HepG2 (cell line): ENCODE data around the gene ATPAF2. TPM values are rescaled to one million over a fixed set of nuclear protein-coding genes. Genes with fewer than 3 reads are reported as not detected.

Source experiments
- DZIP1 ChIP-seq: sonication (generic); formaldehyde crosslinking; IDR thresholded peaks from 2 replicates; pipeline ENCODE4 v1.5.0; 2020; ENCODE audit warnings: mild to moderate bottlenecking, missing genetic modification reagents
- FOXA3 ChIP-seq: IDR thresholded peaks from 2 replicates; pipeline ENCODE4 v1.6.1; 2016; ENCODE audit warnings: missing genetic modification reagents, missing compliant biosample characterization
- JDP2 ChIP-seq: sonication (generic); formaldehyde crosslinking; IDR thresholded peaks from 2 replicates; pipeline ENCODE4 v1.8.1; 2022; ENCODE audit warnings: missing genetic modification reagents, borderline replicate concordance
- MED1 ChIP-seq: sonication (generic); formaldehyde crosslinking; IDR thresholded peaks from 2 replicates; pipeline ENCODE4 v1.4.0; 2020; ENCODE audit warnings: missing genetic modification reagents
- NFE2 ChIP-seq: sonication (generic); formaldehyde crosslinking; IDR thresholded peaks from 2 replicates; pipeline ENCODE4 v1.4.0; 2020; ENCODE audit warnings: missing genetic modification reagents
- ZMYM2 ChIP-seq: sonication (generic); formaldehyde crosslinking; IDR thresholded peaks from 2 replicates; pipeline ENCODE4 v1.8.0; 2022; ENCODE audit warnings: mild to moderate bottlenecking, missing genetic modification reagents
- ZNF639 ChIP-seq: conservative IDR thresholded peaks from 2 replicates; pipeline ENCODE4 v1.6.1; 2018; ENCODE audit warnings: missing genetic modification reagents
- ZNF850 ChIP-seq: sonication (generic); formaldehyde crosslinking; conservative IDR thresholded peaks from 2 replicates; pipeline ENCODE4 v1.9.0; 2021; ENCODE audit warnings: mild to moderate bottlenecking, missing genetic modification reagents
- polyA plus RNA-seq, 8 experiments: library from polyadenylated mRNA; depleted of rRNA in 3 of 8; stranded (reverse) in 7 of 8; unstranded in 1 of 8; fragments of >200 nt; fragmentation: Illumina TruSeq in 4 of 8; extraction: Trizol in 4 of 8; gene quantifications; 2 replicates each; pipeline versions ENCODE4 v1.2.1 to v1.2.3, GENCODE V29; 2011 to 2016; ENCODE audit warnings: low read depth in 4 of 8, missing spikeins in 1 of 8, mixed read lengths in 1 of 8; ENCODE audit not compliant: insufficient read depth in 1 of 8
- total RNA-seq, 5 experiments: library from RNA; depleted of rRNA; stranded (reverse); fragments of >200 nt; fragmentation: Illumina TruSeq; extraction: Trizol; gene quantifications; 2 replicates each; pipeline ENCODE4 v1.2.3, GENCODE V29; 2016; ENCODE audit warnings: low read depth in 1 of 5
- TF ChIP-seq, protein P1 (sequence below): IDR thresholded peaks from 2 replicates; pipeline ENCODE4 v1.6.1; 2016; ENCODE audit warnings: missing compliant biosample characterization, missing genetic modification reagents, borderline replicate concordance
- TF ChIP-seq, protein P2 (sequence below): sonication (generic); formaldehyde crosslinking; IDR thresholded peaks from 2 replicates; pipeline ENCODE4 v1.4.0; 2020; ENCODE audit warnings: missing genetic modification reagents
- TF ChIP-seq, protein P3 (sequence below): sonication (generic); formaldehyde crosslinking; IDR thresholded peaks from 2 replicates; pipeline ENCODE4 v1.4.0; 2020; ENCODE audit warnings: missing genetic modification reagents
- TF ChIP-seq, protein P4 (sequence below): sonication (generic); formaldehyde crosslinking; IDR thresholded peaks from 2 replicates; pipeline ENCODE4 v1.4.0; 2020; ENCODE audit warnings: missing genetic modification reagents, borderline replicate concordance
- TF ChIP-seq, protein P5 (sequence below): sonication (generic); formaldehyde crosslinking; IDR thresholded peaks from 2 replicates; pipeline ENCODE4 v1.5.0; 2020; ENCODE audit warnings: missing genetic modification reagents

Gene ATPAF2
- total and polyA plus RNA-seq, 2 of the 13 experiments (the other 11 are each of a cell fraction or from before 2014, with no cell fraction given) = 15.0 to 16.5 TPM

DNA sequence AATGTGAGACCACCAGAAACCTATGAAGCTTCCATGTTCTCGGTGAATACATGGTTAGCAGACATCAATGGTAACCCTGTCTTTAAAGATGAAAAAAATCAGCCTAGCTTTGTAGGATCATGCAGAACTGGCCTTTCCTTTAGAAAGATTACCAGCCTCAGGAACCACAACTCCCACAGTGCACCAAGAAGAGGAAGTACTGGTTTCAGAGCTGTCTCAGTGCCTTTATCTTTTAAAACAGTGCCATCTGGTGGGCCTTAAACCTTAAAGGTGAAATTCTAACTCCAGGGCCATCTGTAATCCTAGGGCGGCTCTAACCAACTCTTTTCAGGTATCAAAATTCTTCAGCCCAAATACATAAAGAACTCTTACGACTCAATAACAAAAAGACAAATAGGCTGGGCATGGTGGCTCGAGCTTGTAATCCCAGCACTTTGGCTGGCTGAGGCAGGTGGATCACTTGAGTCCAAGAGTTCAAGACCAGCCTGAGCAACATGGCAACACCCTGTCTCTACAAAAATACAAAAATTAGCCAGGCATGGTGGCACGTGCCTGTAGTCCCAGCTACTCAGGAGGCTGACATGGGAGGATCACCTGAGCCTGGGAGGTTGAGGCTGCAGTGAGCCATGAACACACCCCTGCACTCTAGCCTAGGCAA, 5.4 kb downstream of the ATPAF2 start (continued):
- no peak for TF ChIP-seq MED1 (CRISPR knock-in tag)
- TF ChIP-seq, protein P1, sequence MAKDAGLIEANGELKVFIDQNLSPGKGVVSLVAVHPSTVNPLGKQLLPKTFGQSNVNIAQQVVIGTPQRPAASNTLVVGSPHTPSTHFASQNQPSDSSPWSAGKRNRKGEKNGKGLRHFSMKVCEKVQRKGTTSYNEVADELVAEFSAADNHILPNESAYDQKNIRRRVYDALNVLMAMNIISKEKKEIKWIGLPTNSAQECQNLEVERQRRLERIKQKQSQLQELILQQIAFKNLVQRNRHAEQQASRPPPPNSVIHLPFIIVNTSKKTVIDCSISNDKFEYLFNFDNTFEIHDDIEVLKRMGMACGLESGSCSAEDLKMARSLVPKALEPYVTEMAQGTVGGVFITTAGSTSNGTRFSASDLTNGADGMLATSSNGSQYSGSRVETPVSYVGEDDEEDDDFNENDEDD (CRISPR knock-in tag) = no peak
- TF ChIP-seq, protein P2, sequence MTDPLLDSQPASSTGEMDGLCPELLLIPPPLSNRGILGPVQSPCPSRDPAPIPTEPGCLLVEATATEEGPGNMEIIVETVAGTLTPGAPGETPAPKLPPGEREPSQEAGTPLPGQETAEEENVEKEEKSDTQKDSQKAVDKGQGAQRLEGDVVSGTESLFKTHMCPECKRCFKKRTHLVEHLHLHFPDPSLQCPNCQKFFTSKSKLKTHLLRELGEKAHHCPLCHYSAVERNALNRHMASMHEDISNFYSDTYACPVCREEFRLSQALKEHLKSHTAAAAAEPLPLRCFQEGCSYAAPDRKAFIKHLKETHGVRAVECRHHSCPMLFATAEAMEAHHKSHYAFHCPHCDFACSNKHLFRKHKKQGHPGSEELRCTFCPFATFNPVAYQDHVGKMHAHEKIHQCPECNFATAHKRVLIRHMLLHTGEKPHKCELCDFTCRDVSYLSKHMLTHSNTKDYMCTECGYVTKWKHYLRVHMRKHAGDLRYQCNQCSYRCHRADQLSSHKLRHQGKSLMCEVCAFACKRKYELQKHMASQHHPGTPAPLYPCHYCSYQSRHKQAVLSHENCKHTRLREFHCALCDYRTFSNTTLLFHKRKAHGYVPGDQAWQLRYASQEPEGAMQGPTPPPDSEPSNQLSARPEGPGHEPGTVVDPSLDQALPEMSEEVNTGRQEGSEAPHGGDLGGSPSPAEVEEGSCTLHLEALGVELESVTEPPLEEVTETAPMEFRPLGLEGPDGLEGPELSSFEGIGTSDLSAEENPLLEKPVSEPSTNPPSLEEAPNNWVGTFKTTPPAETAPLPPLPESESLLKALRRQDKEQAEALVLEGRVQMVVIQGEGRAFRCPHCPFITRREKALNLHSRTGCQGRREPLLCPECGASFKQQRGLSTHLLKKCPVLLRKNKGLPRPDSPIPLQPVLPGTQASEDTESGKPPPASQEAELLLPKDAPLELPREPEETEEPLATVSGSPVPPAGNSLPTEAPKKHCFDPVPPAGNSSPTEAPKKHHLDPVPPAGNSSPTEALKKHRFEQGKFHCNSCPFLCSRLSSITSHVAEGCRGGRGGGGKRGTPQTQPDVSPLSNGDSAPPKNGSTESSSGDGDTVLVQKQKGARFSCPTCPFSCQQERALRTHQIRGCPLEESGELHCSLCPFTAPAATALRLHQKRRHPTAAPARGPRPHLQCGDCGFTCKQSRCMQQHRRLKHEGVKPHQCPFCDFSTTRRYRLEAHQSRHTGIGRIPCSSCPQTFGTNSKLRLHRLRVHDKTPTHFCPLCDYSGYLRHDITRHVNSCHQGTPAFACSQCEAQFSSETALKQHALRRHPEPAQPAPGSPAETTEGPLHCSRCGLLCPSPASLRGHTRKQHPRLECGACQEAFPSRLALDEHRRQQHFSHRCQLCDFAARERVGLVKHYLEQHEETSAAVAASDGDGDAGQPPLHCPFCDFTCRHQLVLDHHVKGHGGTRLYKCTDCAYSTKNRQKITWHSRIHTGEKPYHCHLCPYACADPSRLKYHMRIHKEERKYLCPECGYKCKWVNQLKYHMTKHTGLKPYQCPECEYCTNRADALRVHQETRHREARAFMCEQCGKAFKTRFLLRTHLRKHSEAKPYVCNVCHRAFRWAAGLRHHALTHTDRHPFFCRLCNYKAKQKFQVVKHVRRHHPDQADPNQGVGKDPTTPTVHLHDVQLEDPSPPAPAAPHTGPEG (CRISPR knock-in tag) = no peak
- TF ChIP-seq ZNF639 (CRISPR knock-in tag) = no peak
- TF ChIP-seq ZMYM2 (CRISPR knock-in tag) = no peak
- TF ChIP-seq FOXA3 (CRISPR knock-in tag) = no peak
- TF ChIP-seq ZNF850 (CRISPR knock-in tag) = no peak
- TF ChIP-seq DZIP1 = no peak
- TF ChIP-seq NFE2 (CRISPR knock-in tag) = no peak
- no peak for TF ChIP-seq JDP2
- TF ChIP-seq, protein P3, sequence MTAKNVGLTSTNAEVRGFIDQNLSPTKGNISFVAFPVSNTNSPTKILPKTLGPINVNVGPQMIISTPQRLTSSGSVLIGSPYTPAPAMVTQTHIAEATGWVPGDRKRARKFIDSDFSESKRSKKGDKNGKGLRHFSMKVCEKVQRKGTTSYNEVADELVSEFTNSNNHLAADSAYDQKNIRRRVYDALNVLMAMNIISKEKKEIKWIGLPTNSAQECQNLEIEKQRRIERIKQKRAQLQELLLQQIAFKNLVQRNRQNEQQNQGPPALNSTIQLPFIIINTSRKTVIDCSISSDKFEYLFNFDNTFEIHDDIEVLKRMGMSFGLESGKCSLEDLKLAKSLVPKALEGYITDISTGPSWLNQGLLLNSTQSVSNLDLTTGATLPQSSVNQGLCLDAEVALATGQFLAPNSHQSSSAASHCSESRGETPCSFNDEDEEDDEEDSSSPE (CRISPR knock-in tag) = no peak
- TF ChIP-seq, protein P4, sequence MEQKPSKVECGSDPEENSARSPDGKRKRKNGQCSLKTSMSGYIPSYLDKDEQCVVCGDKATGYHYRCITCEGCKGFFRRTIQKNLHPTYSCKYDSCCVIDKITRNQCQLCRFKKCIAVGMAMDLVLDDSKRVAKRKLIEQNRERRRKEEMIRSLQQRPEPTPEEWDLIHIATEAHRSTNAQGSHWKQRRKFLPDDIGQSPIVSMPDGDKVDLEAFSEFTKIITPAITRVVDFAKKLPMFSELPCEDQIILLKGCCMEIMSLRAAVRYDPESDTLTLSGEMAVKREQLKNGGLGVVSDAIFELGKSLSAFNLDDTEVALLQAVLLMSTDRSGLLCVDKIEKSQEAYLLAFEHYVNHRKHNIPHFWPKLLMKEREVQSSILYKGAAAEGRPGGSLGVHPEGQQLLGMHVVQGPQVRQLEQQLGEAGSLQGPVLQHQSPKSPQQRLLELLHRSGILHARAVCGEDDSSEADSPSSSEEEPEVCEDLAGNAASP = no peak
- TF ChIP-seq, protein P5, sequence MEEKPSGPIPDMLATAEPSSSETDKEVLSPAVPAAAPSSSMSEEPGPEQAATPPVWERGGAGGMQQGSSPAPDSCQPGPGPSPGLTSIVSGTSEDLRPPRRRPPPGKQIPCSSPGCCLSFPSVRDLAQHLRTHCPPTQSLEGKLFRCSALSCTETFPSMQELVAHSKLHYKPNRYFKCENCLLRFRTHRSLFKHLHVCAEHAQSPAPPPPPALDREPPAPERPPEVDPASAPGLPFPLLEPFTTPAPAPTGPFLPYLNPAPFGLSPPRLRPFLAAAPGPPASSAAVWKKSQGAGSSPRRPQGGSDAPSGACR (CRISPR knock-in tag) = 0 out of 2 replicates have a peak, but pooled peaks have one; percentile 35
